PC-3 (cell line): ENCODE data around the gene RIN1.

Source experiments
- CTCF ChIP-seq: fragments of 300-600 bp; sonication (generic); conservative IDR thresholded peaks from 2 replicates; pipeline ENCODE4 v1.5.1; 2017; ENCODE audit warnings: antibody characterized with exemption, low read depth, mild to moderate bottlenecking, low read length
- EZH2 ChIP-seq: fragments of 300-600 bp; sonication (generic); IDR thresholded peaks from one replicate; pipeline ENCODE4 v1.6.1; 2017; ENCODE audit warnings: antibody characterized with exemption, mild to moderate bottlenecking, low read length; ENCODE audit not compliant: unreplicated experiment

DNA sequence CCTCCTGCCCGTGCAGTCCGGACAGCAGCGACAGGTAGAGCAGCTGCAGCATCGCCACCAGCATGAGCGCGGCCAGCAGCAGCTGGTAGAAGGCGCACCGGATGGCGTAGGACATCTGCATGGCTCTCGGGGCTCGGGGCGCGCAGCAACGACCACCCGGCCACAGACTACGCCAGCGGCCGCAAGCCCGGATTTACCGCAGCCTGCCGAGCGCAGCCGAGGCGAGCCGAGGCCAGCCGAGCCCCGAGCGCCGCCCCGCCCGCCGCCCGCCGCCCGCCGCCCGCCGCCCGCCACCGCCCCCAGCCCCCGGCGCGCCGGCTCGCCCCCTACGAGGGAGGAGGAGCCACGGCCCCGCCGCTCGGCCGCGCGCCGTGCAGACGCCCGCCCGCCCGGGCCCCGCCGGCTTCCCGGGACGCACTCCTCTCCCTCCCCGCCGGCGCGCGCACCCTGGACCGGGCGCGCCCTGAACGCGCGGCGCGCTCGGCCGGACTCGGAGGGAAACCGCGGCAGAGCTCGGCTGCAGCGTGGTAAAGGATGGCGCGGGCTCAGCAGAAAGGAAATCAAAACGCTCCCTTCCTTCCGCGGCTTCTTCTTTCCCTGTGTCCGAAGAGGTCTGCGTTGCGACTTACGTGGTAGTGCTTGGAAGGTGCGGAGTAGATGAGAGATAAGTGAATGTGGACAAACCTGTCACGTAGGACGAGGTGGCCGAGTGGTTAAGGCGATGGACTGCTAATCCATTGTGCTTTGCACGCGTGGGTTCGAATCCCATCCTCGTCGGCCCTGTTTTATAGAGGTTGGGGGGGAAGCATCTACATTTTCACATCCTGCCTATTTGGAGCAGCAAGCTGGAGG lies 11.4 kb upstream of the RIN1 start, which contains the start of gene B4GAT1:
- TF ChIP-seq CTCF (no peak), EZH2 (no peak)
